ENCODE measurements around the gene SUCO.
"Not testable (repeated sequence)": the region's sequence is repeated elsewhere in the genome, so short reads cannot be mapped to it uniquely, and the experiment has no call there.

The SUCO gene

DNA sequence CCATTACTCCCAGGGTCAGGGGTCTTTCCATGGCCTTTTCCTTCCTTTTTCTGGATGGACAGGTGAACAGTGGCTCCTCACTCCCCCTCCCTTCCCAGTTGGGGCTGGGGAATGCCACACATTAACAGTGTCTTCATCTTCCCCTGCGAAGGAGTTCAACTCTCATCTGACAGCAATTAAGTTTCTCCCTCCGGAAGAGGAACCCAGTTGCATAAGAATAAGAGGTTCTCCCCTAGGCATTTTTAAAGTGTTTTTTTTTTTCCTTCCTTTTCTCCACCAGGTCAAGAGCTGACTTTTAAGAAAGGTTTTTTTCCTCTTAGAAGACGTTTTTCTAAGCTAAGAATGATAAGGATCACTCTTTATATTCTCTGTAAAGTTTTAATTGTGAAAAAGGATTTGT, 83.7 kb downstream of the SUCO start:
- Histone ChIP-seq H3K9me3 (ENCODE audit: insufficient read depth, low read depth, low read length) (peaks cover 17% of the 10 kb centered on the region; the same call in 1 of the 2 replicates), H3K9ac (ENCODE audit: low read depth, low read length, poor library complexity, severe bottlenecking) (no peak overlapping the region), H3K27me3 (ENCODE audit: insufficient read depth, low read length, poor library complexity, severe bottlenecking) (no peaks in the 10 kb centered on the region), H3K4me3 (ENCODE audit: low read length, poor library complexity, severe bottlenecking) (no peak overlapping the region), H3K4me2 (ENCODE audit: low read depth, low read length, poor library complexity, severe bottlenecking) (no peak overlapping the region), H4K20me1 (ENCODE audit: insufficient read depth, low read length, poor library complexity, severe bottlenecking) (no peaks in the 10 kb centered on the region), H3F3A (ENCODE audit: low read depth) (no peaks in the 10 kb centered on the region), H2AFZ (ENCODE audit: low read length) (no peak overlapping the region), H3K36me3 (ENCODE audit: insufficient read depth, low read length) (peaks cover 5% of the 10 kb centered on the region; the same call in 1 of the 2 replicates), H3K79me2 (ENCODE audit: insufficient read depth, low read length) (no peaks in the 10 kb centered on the region), H3K9me2 (replicated peaks; ENCODE audit: low read depth, low read length) (no peaks in the 10 kb centered on the region), H3K4me1 (ENCODE audit: insufficient read depth, low read length, poor library complexity, severe bottlenecking) (no peaks in the 10 kb centered on the region)
- no peak for TF ChIP-seq EZH2phosphoT487 (IDR thresholded peaks at IDR 0.05; ENCODE audit: borderline replicate concordance)
- TF ChIP-seq, protein P1, sequence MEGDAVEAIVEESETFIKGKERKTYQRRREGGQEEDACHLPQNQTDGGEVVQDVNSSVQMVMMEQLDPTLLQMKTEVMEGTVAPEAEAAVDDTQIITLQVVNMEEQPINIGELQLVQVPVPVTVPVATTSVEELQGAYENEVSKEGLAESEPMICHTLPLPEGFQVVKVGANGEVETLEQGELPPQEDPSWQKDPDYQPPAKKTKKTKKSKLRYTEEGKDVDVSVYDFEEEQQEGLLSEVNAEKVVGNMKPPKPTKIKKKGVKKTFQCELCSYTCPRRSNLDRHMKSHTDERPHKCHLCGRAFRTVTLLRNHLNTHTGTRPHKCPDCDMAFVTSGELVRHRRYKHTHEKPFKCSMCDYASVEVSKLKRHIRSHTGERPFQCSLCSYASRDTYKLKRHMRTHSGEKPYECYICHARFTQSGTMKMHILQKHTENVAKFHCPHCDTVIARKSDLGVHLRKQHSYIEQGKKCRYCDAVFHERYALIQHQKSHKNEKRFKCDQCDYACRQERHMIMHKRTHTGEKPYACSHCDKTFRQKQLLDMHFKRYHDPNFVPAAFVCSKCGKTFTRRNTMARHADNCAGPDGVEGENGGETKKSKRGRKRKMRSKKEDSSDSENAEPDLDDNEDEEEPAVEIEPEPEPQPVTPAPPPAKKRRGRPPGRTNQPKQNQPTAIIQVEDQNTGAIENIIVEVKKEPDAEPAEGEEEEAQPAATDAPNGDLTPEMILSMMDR (conservative IDR thresholded peaks at IDR 0.05; ENCODE audit: low read length): no peak

DNA sequence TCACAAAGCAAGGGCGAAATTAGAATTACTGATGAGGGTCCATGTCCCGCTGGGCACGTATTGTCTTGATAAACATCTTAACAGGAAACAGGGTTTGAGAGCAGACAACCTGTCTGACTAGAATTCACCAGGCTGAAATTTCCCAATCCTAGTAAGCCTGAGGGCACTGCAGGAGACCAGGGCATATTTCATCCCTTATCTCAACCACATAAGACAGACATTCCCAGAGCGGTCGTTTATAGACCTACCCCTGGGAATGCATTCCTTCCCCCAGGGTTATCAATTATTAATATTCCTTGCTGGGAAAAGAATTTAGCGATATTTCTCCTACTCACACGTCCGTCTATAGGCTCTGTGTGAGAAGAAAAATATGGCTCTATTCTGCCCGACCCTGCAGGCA, 87.7 kb downstream of the SUCO start:
- not testable (repeated sequence) for H3K9ac ChIP-seq (ENCODE audit: low read depth, low read length, poor library complexity, severe bottlenecking); H3K79me2 ChIP-seq (ENCODE audit: insufficient read depth, low read length); H3K4me2 ChIP-seq (ENCODE audit: low read depth, low read length, poor library complexity, severe bottlenecking); H2AFZ ChIP-seq (ENCODE audit: low read length); H3K4me3 ChIP-seq (ENCODE audit: low read length, poor library complexity, severe bottlenecking); H3K27me3 ChIP-seq (ENCODE audit: insufficient read depth, low read length, poor library complexity, severe bottlenecking); H3K36me3 ChIP-seq (ENCODE audit: insufficient read depth, low read length); H3F3A ChIP-seq (ENCODE audit: low read depth); H3K4me1 ChIP-seq (ENCODE audit: insufficient read depth, low read length, poor library complexity, severe bottlenecking); H3K9me2 ChIP-seq (replicated peaks; ENCODE audit: low read depth, low read length); H4K20me1 ChIP-seq (ENCODE audit: insufficient read depth, low read length, poor library complexity, severe bottlenecking)
- peaks cover 18% of the 10 kb centered on the region; the same call in 1 of the 2 replicates for H3K9me3 ChIP-seq (ENCODE audit: insufficient read depth, low read depth, low read length)

DNA sequence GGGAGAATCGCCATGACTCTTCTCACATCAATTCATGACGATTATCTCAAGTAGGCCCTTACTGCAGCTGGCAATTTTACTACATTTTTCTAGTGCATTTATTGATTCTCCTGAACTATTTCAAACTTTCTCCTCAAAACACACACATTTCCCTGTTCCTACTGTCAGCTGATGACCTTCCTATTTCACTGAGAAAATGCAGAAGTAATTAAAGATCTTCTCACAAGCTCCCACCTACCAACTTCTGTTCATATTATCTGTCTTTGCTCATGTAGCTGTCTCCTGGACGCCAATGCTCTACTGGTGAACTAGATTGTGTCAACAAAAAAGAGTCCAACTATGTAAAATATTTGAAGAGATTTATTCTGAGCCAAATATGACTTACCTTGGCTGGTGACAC, 89.6 kb downstream of the SUCO start:
- H2AFZ ChIP-seq (ENCODE audit: low read length): no peak overlapping the region
- H3K9me2 ChIP-seq (replicated peaks; ENCODE audit: low read depth, low read length): no peaks in the 10 kb centered on the region
- no peak overlapping the region for H3K4me3 ChIP-seq (ENCODE audit: low read length, poor library complexity, severe bottlenecking)
- H3K4me2 ChIP-seq (ENCODE audit: low read depth, low read length, poor library complexity, severe bottlenecking): no peak overlapping the region
- H3F3A ChIP-seq (ENCODE audit: low read depth): no peaks in the 10 kb centered on the region
- no peaks in the 10 kb centered on the region for H3K36me3 ChIP-seq (ENCODE audit: insufficient read depth, low read length)
- peaks cover 18% of the 10 kb centered on the region; the same call in 1 of the 2 replicates for H3K9me3 ChIP-seq (ENCODE audit: insufficient read depth, low read depth, low read length)
- TF ChIP-seq EZH2phosphoT487 (IDR thresholded peaks at IDR 0.05; ENCODE audit: borderline replicate concordance): no peak
- TF ChIP-seq, protein P1 (conservative IDR thresholded peaks at IDR 0.05; ENCODE audit: low read length): no peak
- H3K9ac ChIP-seq (ENCODE audit: low read depth, low read length, poor library complexity, severe bottlenecking): no peak overlapping the region
- H4K20me1 ChIP-seq (ENCODE audit: insufficient read depth, low read length, poor library complexity, severe bottlenecking): no peaks in the 10 kb centered on the region
- no peaks in the 10 kb centered on the region for H3K4me1 ChIP-seq (ENCODE audit: insufficient read depth, low read length, poor library complexity, severe bottlenecking)
- H3K79me2 ChIP-seq (ENCODE audit: insufficient read depth, low read length): no peaks in the 10 kb centered on the region
- no peaks in the 10 kb centered on the region for H3K27me3 ChIP-seq (ENCODE audit: insufficient read depth, low read length, poor library complexity, severe bottlenecking)

DNA sequence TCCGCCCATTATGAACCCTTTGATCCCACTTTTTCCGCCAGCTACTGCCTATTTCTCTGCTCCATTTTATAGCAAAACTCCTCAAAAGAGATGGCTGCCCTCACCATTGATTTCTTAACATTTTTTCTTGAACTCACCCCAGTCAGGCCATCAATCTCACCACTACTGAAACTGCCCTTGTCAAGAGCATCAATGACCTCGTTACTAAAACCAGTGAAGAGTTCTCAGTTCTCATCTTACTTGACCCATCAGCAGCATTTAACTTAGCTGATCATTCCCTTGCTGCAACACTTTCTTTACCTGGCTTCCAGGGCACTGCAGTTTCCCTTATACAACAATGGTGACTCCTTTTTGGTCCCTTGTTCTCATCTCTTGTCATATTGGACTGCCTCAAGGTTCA, 90.8 kb downstream of the SUCO start:
- no peak overlapping the region for H3K4me3 ChIP-seq (ENCODE audit: low read length, poor library complexity, severe bottlenecking)
- no peak overlapping the region for H2AFZ ChIP-seq (ENCODE audit: low read length)
- no peaks in the 10 kb centered on the region for H3K9me2 ChIP-seq (replicated peaks; ENCODE audit: low read depth, low read length)
- no peak overlapping the region for H3K9ac ChIP-seq (ENCODE audit: low read depth, low read length, poor library complexity, severe bottlenecking)
- H3K36me3 ChIP-seq (ENCODE audit: insufficient read depth, low read length): no peaks in the 10 kb centered on the region
- TF ChIP-seq, protein P1 (conservative IDR thresholded peaks at IDR 0.05; ENCODE audit: low read length): no peak
- TF ChIP-seq EZH2phosphoT487 (IDR thresholded peaks at IDR 0.05; ENCODE audit: borderline replicate concordance): no peak
- H3K9me3 ChIP-seq (ENCODE audit: insufficient read depth, low read depth, low read length): peaks cover 17% of the 10 kb centered on the region; the same call in 1 of the 2 replicates
- no peaks in the 10 kb centered on the region for H3F3A ChIP-seq (ENCODE audit: low read depth)
- H3K79me2 ChIP-seq (ENCODE audit: insufficient read depth, low read length): no peaks in the 10 kb centered on the region
- H3K4me2 ChIP-seq (ENCODE audit: low read depth, low read length, poor library complexity, severe bottlenecking): no peak overlapping the region
- no peaks in the 10 kb centered on the region for H4K20me1 ChIP-seq (ENCODE audit: insufficient read depth, low read length, poor library complexity, severe bottlenecking)
- no peaks in the 10 kb centered on the region for H3K4me1 ChIP-seq (ENCODE audit: insufficient read depth, low read length, poor library complexity, severe bottlenecking)
- no peaks in the 10 kb centered on the region for H3K27me3 ChIP-seq (ENCODE audit: insufficient read depth, low read length, poor library complexity, severe bottlenecking)
